Osteoblast (primary cell): ENCODE measurements around the gene MGMT. TPM values are rescaled to one million over a fixed set of nuclear protein-coding genes. Genes with fewer than 3 reads are reported as not detected.

Experiments used
- DNase-seq: peaks from one replicate; pipeline ENCODE4 v3.0.0; 2011; ENCODE audit warnings: low spot score, mixed read lengths; ENCODE audit not compliant: insufficient read length; ENCODE audit errors: missing footprints
- H2AFZ ChIP-seq: 2 replicates; pipeline ENCODE4 v1.6.0; 2011; ENCODE audit warnings: mild to moderate bottlenecking, low read length
- H3K27ac ChIP-seq: 2 replicates; pipeline ENCODE4 v1.5.1; 2011; ENCODE audit warnings: mild to moderate bottlenecking, low read depth, low read length, moderate library complexity
- H3K27me3 ChIP-seq: 2 replicates; pipeline ENCODE4 v1.6.0; 2012; ENCODE audit warnings: mild to moderate bottlenecking, control low read depth, inconsistent platforms, low read length, moderate library complexity; ENCODE audit not compliant: insufficient read depth
- H3K36me3 ChIP-seq: 2 replicates; pipeline ENCODE4 v1.5.1; 2011; ENCODE audit warnings: mild to moderate bottlenecking, low read length, control low read depth, moderate library complexity; ENCODE audit not compliant: insufficient read depth
- H3K4me1 ChIP-seq: 2 replicates; pipeline ENCODE4 v1.5.1; 2011; ENCODE audit warnings: mild to moderate bottlenecking, low read length, control low read depth, moderate library complexity; ENCODE audit not compliant: insufficient read depth
- H3K4me2 ChIP-seq: 2 replicates; pipeline ENCODE4 v1.6.0; 2011; ENCODE audit warnings: mild to moderate bottlenecking, low read length; ENCODE audit not compliant: insufficient read depth
- H3K4me3 ChIP-seq: fragments of 200-600 bp; sonication (generic); 3 replicates; pipeline ENCODE4 v1.5.1; 2012; ENCODE audit warnings: mild to moderate bottlenecking, low read length, inconsistent platforms; ENCODE audit not compliant: insufficient read depth
- H3K79me2 ChIP-seq: 2 replicates; pipeline ENCODE4 v1.6.0; 2012; ENCODE audit warnings: mild to moderate bottlenecking, low read length, control low read depth, inconsistent platforms; ENCODE audit not compliant: insufficient read depth
- H3K9me3 ChIP-seq: 2 replicates; pipeline ENCODE4 v1.5.1; 2011; ENCODE audit warnings: low read depth, low read length, control low read depth
- H4K20me1 ChIP-seq: 2 replicates; pipeline ENCODE4 v1.6.0; 2012; ENCODE audit warnings: mild to moderate bottlenecking, low read length, control low read depth; ENCODE audit not compliant: insufficient read depth
- total RNA-seq: library from RNA; depleted of rRNA; stranded (reverse); fragments of >200 nt; gene quantifications from 2 replicates; pipeline ENCODE4 v1.2.3, GENCODE V29; 2012
- TF ChIP-seq, protein P1 (sequence below): IDR thresholded peaks from 2 replicates; pipeline ENCODE4 v1.5.1; 2011; ENCODE audit warnings: mild to moderate bottlenecking, low read depth, low read length, moderate library complexity; ENCODE audit errors: extremely low read depth

The MGMT gene
- total RNA-seq, 1 donor = 21.0 TPM

DNA sequence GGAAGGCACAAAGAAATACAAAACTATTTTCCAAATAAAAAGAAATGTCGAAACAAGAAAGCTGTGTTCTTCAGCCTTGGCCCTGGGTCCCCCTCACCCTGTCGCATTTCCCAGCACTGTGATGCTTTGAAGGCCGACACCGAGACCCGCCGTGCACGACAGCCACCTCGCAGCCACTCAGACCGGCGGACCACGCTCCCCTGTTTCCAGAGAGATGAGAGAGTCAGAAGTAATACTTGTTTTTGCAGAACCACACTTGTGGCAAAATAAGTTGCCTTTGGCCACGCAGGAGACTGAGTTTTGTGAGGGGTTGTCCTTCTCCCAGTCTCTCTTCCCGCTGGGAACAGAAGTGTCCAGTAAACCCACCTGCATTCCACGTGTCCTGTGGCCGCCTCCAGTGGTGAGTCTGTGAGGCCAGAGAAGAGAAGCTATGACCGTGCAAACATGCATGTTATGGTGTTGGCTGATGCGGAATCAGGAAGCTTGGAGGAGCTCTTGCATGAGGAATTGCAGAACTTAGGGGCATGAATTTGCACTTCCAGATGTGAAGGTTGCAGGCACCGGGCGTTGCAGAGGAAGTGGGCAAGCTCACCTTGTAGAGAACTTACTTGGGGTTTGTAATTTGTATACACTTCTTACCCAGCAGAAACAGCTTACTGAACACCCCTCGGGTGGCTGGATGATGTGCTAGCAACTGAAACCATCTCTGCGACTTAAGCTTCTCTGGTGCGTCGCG lies 302.5 kb downstream of the MGMT start:
- peak; percentile 77 for DNase-seq
- Histone ChIP-seq H3K4me3 (no peak overlapping the region), H4K20me1 (no peaks in the 10 kb centered on the region), H3K27ac (no peak overlapping the region), H3K36me3 (no peaks in the 10 kb centered on the region), H3K4me1 (no peaks in the 10 kb centered on the region), H3K27me3 (no peaks in the 10 kb centered on the region), H2AFZ (no peak overlapping the region), H3K9me3 (no peaks in the 10 kb centered on the region), H3K4me2 (no peak overlapping the region), H3K79me2 (no peaks in the 10 kb centered on the region)
- TF ChIP-seq, protein P1, sequence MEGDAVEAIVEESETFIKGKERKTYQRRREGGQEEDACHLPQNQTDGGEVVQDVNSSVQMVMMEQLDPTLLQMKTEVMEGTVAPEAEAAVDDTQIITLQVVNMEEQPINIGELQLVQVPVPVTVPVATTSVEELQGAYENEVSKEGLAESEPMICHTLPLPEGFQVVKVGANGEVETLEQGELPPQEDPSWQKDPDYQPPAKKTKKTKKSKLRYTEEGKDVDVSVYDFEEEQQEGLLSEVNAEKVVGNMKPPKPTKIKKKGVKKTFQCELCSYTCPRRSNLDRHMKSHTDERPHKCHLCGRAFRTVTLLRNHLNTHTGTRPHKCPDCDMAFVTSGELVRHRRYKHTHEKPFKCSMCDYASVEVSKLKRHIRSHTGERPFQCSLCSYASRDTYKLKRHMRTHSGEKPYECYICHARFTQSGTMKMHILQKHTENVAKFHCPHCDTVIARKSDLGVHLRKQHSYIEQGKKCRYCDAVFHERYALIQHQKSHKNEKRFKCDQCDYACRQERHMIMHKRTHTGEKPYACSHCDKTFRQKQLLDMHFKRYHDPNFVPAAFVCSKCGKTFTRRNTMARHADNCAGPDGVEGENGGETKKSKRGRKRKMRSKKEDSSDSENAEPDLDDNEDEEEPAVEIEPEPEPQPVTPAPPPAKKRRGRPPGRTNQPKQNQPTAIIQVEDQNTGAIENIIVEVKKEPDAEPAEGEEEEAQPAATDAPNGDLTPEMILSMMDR = no peak

DNA sequence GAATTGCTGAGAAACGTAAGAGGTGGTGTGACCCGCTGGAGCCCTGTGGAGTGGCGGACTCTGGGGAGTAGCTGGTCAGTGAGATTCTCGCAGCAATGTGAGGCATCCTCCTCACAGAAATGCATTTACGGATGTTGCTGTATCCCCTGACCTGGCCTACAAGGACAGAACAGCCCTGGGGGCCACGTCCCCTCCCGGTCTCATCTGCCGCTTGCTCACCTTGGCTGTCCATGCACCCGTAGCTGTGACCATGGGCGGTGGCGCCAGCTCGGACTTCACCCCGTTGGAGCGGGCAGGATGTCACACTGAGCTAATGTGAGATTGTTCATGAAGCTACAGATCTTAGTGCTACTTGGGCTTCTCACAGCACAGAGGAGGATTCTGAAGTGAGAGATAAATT lies 303.2 kb downstream of the MGMT start:
- no peak overlapping the region for H3K27ac ChIP-seq
- no peak overlapping the region for H2AFZ ChIP-seq
- no peak overlapping the region for H3K4me3 ChIP-seq
- H3K79me2 ChIP-seq = no peaks in the 10 kb centered on the region
- H3K4me1 ChIP-seq = no peaks in the 10 kb centered on the region
- no peaks in the 10 kb centered on the region for H4K20me1 ChIP-seq
- H3K27me3 ChIP-seq = no peaks in the 10 kb centered on the region
- no peak overlapping the region for H3K4me2 ChIP-seq
- no peaks in the 10 kb centered on the region for H3K9me3 ChIP-seq
- peak; percentile 76 for DNase-seq
- TF ChIP-seq, protein P1 = no peak
- H3K36me3 ChIP-seq = no peaks in the 10 kb centered on the region

DNA sequence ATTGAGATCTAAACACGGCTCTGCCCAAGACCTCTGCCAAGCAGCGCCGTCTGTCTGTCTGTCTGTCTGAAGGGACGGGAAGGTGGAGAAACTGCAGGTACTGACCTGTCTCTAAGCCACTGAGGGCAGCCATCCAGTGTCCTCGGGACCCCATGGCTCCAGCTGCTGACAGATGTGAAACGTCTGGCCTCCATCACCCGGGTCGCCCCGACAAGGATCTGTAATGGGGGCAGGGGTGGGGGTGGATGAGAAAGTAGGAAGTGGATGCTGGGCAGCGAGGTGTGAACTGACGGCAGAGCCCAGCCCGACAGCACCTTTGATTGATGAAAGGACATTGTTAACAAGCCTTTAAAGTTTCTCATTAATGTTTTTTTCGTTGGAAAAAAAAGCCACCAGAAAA lies 304.0 kb downstream of the MGMT start:
- Histone ChIP-seq H3K36me3 (no peaks in the 10 kb centered on the region), H3K4me2 (no peak overlapping the region), H3K27me3 (no peaks in the 10 kb centered on the region), H4K20me1 (no peaks in the 10 kb centered on the region), H3K4me1 (no peaks in the 10 kb centered on the region), H3K9me3 (no peaks in the 10 kb centered on the region), H3K79me2 (no peaks in the 10 kb centered on the region), H3K27ac (no peak overlapping the region), H2AFZ (no peak overlapping the region), H3K4me3 (no peak overlapping the region)
- TF ChIP-seq, protein P1 = no peak
- DNase-seq = peak; percentile 73

DNA sequence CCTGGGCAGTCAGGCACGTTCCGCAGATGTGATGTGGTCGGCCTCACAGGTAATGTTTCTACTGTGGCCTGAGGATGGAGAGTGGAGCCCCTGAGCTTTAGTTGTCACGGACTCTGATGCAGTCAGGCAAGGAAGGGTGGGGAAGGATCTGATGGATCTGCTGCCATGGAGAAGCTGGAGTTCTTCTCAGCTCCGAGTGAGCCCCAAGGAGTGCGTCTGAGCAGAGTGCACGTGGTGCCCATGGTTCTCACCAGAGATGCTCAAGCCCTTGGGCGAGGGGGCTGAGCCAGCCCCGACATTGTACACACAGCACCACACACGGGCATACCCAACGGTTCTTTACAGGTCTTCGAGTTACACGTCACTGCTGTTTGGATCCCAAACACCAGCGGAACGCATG lies 304.5 kb downstream of the MGMT start:
- H3K27ac ChIP-seq = no peak overlapping the region
- no peaks in the 10 kb centered on the region for H4K20me1 ChIP-seq
- TF ChIP-seq, protein P1 = no peak
- H3K4me3 ChIP-seq = no peak overlapping the region
- H3K4me2 ChIP-seq = no peak overlapping the region
- DNase-seq = no peak
- no peak overlapping the region for H2AFZ ChIP-seq
- H3K4me1 ChIP-seq = no peaks in the 10 kb centered on the region
- H3K36me3 ChIP-seq = no peaks in the 10 kb centered on the region
- H3K9me3 ChIP-seq = no peaks in the 10 kb centered on the region
- H3K79me2 ChIP-seq = no peaks in the 10 kb centered on the region
- H3K27me3 ChIP-seq = no peaks in the 10 kb centered on the region
